Measurements from ENCODE around the gene WASF1. TPM values are rescaled to one million over a fixed set of nuclear protein-coding genes. Genes with fewer than 3 reads are reported as not detected.
A peak's percentile ranks its signal among the peaks of the same experiment; 100 is the strongest.

The WASF1 gene
- total RNA-seq, 4 donors from 2014 or later, result 10.9 to 21.2 (median 11.8) TPM

- intact Hi-C loops (cut with DNase I), result no loop called here
- TF ChIP-seq CTCF (IDR thresholded peaks at IDR 0.05) (no peak), EP300 (IDR thresholded peaks at IDR 0.05) (no peak), POLR2AphosphoS5 (IDR thresholded peaks at IDR 0.05) (no peak), POLR2A (IDR thresholded peaks at IDR 0.05; ENCODE audit: low read depth) (no peak)
- peaks cover 0 to 8% (median 6%) of the 10 kb centered on the region in 4 donors for H3K36me3 ChIP-seq
These were observed 9.3 kb upstream of the WASF1 start for GRCh38 chr6:110188791-110189190.

GRCh38 chr6:110185879-110186278 is 6.4 kb upstream of the WASF1 start:
- intact Hi-C loops (cut with DNase I), result no loop called here
- Histone ChIP-seq H3K27ac (replicated peaks in 1 of 4) (no peak overlapping the region), H3K9me3 (no peaks in the 10 kb centered on the region), H3K36me3 (no peaks in the 10 kb centered on the region), H3K27me3 (no peaks in the 10 kb centered on the region), H3K4me1 (peaks cover 29 to 61% (median 58%) of the 10 kb centered on the region in 4 donors), H3K4me3 (no peak overlapping the region)
- no peak for DNase-seq (ENCODE audit: extremely low spot score)
- TF ChIP-seq POLR2AphosphoS5 (IDR thresholded peaks at IDR 0.05), result no peak
- 94% methylated on average over 3 of the region's 3 CpGs for WGBS

More at GRCh38 chr6:110188791-110189190, 9.3 kb upstream of the WASF1 start:
- Histone ChIP-seq H3K4me3 (no peak overlapping the region), H3K9me3 (no peaks in the 10 kb centered on the region), H3K27me3 (no peaks in the 10 kb centered on the region), H3K4me1 (peaks cover 11 to 38% (median 31%) of the 10 kb centered on the region in 4 donors), H3K27ac (replicated peaks in 1 of 4) (no peak overlapping the region)
- DNase-seq (ENCODE audit: extremely low spot score), result no peak

GRCh38 chr6:110183292-110183885 is 3.9 kb upstream of the WASF1 start:
- H3K4me3 ChIP-seq, result no peak overlapping the region
- H3K27me3 ChIP-seq, result no peaks in the 10 kb centered on the region
- peaks cover 26 to 62% (median 56%) of the 10 kb centered on the region in 4 donors for H3K4me1 ChIP-seq
- no peak for DNase-seq (ENCODE audit: extremely low spot score)
- TF ChIP-seq POLR2A (IDR thresholded peaks at IDR 0.05; ENCODE audit: low read depth) (no peak), EP300 (IDR thresholded peaks at IDR 0.05) (no peak)
- no peaks in the 10 kb centered on the region for H3K36me3 ChIP-seq
- intact Hi-C loops (cut with DNase I), result no loop called here
- WGBS, result 80% methylated on average over 5 of the region's 5 CpGs
- no peak overlapping the region for H3K27ac ChIP-seq (replicated peaks in 1 of 4)
- H3K9me3 ChIP-seq, result no peaks in the 10 kb centered on the region

- Histone ChIP-seq H3K27me3 (no peaks in the 10 kb centered on the region), H3K36me3 (no peaks in the 10 kb centered on the region), H3K4me3 (peak overlapping the region; percentile 66 to 93 (median 88)), H3K9me3 (no peaks in the 10 kb centered on the region), H3K4me1 (peaks cover 26 to 56% (median 53%) of the 10 kb centered on the region in 4 donors), H3K27ac (replicated peaks in 1 of 4) (peak overlapping the region in 1 of 4 donors; percentile 88)
- TF ChIP-seq EP300 (IDR thresholded peaks at IDR 0.05), result no peak
- no peak for TF ChIP-seq POLR2A (IDR thresholded peaks at IDR 0.05; ENCODE audit: low read depth)
- no peak for TF ChIP-seq CTCF (IDR thresholded peaks at IDR 0.05)
- TF ChIP-seq POLR2AphosphoS5 (IDR thresholded peaks at IDR 0.05), result no peak
- DNase-seq (ENCODE audit: extremely low spot score), result no peak
- 55% methylated on average over 6 of the region's 6 CpGs for WGBS
- intact Hi-C loops (cut with DNase I), result no loop called here
These were observed 1.9 kb upstream of the WASF1 start for GRCh38 chr6:110181131-110182030.

GRCh38 chr6:110180228-110181008 is 948 bp upstream of the WASF1 start, which contains the start of gene CDC40:
Gene CDC40 (plus strand): TSS chr6:110180427. CDS start chr6:110180445, 18 bp downstream.
- TF ChIP-seq CTCF (IDR thresholded peaks at IDR 0.05) (no peak), POLR2AphosphoS5 (IDR thresholded peaks at IDR 0.05) (peak in 1 of 2 donors; percentile 77)
- intact Hi-C loops (cut with DNase I), result no loop called here
- Histone ChIP-seq H3K27ac (replicated peaks in 1 of 4) (peak within 1 kb of the TSS; percentile 83 to 91 (median 88)), H3K4me3 (peak within 1 kb of the TSS; percentile 66 to 93 (median 88)), H3K9me3 (no peaks in the 10 kb centered on the region), H3K27me3 (no peaks in the 10 kb centered on the region), H3K4me1 (peaks cover 26 to 51% (median 48%) of the 10 kb centered on the region in 4 donors), H3K36me3 (no peaks in the 10 kb centered on the region)
- WGBS, result under 1% methylated on average over 28 of the region's 28 CpGs
- no peak for DNase-seq (ENCODE audit: extremely low spot score)
